Measurements from ENCODE around the gene UAP1.

Gene UAP1

GRCh38 chr1:162605225-162605927 is 43.9 kb downstream of the UAP1 start:
- H3K9ac ChIP-seq (ENCODE audit: low read depth in 1 of 2, low read length in 2 of 2): no peak overlapping the region
- H3K27me3 ChIP-seq (ENCODE audit: control insufficient read depth in 2 of 2, insufficient read depth in 2 of 2, low read length in 2 of 2): no peaks in the 10 kb centered on the region
- peaks cover 18 to 23% of the 10 kb centered on the region in 2 donors for H3K36me3 ChIP-seq (ENCODE audit: control insufficient read depth in 2 of 2, insufficient read depth in 2 of 2, low read length in 2 of 2)
- H3K4me3 ChIP-seq (ENCODE audit: low read length in 2 of 2): no peak overlapping the region
- no peaks in the 10 kb centered on the region for H3K9me3 ChIP-seq (ENCODE audit: control insufficient read depth in 2 of 2, low read length in 2 of 2)
- no peak overlapping the region for H3K27ac ChIP-seq (ENCODE audit: low read depth in 2 of 2, low read length in 2 of 2)
- no peaks in the 10 kb centered on the region for H3K4me1 ChIP-seq (ENCODE audit: control insufficient read depth in 2 of 2, insufficient read depth in 2 of 2, low read length in 2 of 2)

GRCh38 chr1:162609306-162609705 is 47.8 kb downstream of the UAP1 start:
- H3K27ac ChIP-seq (ENCODE audit: low read depth in 2 of 2, low read length in 2 of 2): no peak overlapping the region
- H3K27me3 ChIP-seq (ENCODE audit: control insufficient read depth in 2 of 2, insufficient read depth in 2 of 2, low read length in 2 of 2): no peaks in the 10 kb centered on the region
- H3K9me3 ChIP-seq (ENCODE audit: control insufficient read depth in 2 of 2, low read length in 2 of 2): no peaks in the 10 kb centered on the region
- H3K4me1 ChIP-seq (ENCODE audit: control insufficient read depth in 2 of 2, insufficient read depth in 2 of 2, low read length in 2 of 2): peaks cover 0 to 4% of the 10 kb centered on the region in 2 donors
- peaks cover 0 to 4% of the 10 kb centered on the region in 2 donors for H3K36me3 ChIP-seq (ENCODE audit: control insufficient read depth in 2 of 2, insufficient read depth in 2 of 2, low read length in 2 of 2)
- no peak overlapping the region for H3K9ac ChIP-seq (ENCODE audit: low read depth in 1 of 2, low read length in 2 of 2)
- no peak overlapping the region for H3K4me3 ChIP-seq (ENCODE audit: low read length in 2 of 2)

- H3K4me1 ChIP-seq (ENCODE audit: control insufficient read depth in 2 of 2, insufficient read depth in 2 of 2, low read length in 2 of 2): peaks cover 0 to 4% of the 10 kb centered on the region in 2 donors
- H3K27me3 ChIP-seq (ENCODE audit: control insufficient read depth in 2 of 2, insufficient read depth in 2 of 2, low read length in 2 of 2): no peaks in the 10 kb centered on the region
- no peak overlapping the region for H3K4me3 ChIP-seq (ENCODE audit: low read length in 2 of 2)
- H3K36me3 ChIP-seq (ENCODE audit: control insufficient read depth in 2 of 2, insufficient read depth in 2 of 2, low read length in 2 of 2): peaks cover 0 to 4% of the 10 kb centered on the region in 2 donors
- peaks cover 0 to 4% of the 10 kb centered on the region in 2 donors for H3K9me3 ChIP-seq (ENCODE audit: control insufficient read depth in 2 of 2, low read length in 2 of 2)
- H3K9ac ChIP-seq (ENCODE audit: low read depth in 1 of 2, low read length in 2 of 2): no peak overlapping the region
- H3K27ac ChIP-seq (ENCODE audit: low read depth in 2 of 2, low read length in 2 of 2): no peak overlapping the region
Observed at GRCh38 chr1:162612606-162613400, 51.3 kb downstream of the UAP1 start.

- Histone ChIP-seq H3K4me3 (ENCODE audit: low read length in 2 of 2) (no peak overlapping the region), H3K36me3 (ENCODE audit: control insufficient read depth in 2 of 2, insufficient read depth in 2 of 2, low read length in 2 of 2) (no peaks in the 10 kb centered on the region), H3K9ac (ENCODE audit: low read depth in 1 of 2, low read length in 2 of 2) (no peak overlapping the region), H3K27ac (ENCODE audit: low read depth in 2 of 2, low read length in 2 of 2) (no peak overlapping the region), H3K4me1 (ENCODE audit: control insufficient read depth in 2 of 2, insufficient read depth in 2 of 2, low read length in 2 of 2) (peaks cover 0 to 4% of the 10 kb centered on the region in 2 donors), H3K9me3 (ENCODE audit: control insufficient read depth in 2 of 2, low read length in 2 of 2) (peaks cover 0 to 4% of the 10 kb centered on the region in 2 donors), H3K27me3 (ENCODE audit: control insufficient read depth in 2 of 2, insufficient read depth in 2 of 2, low read length in 2 of 2) (no peaks in the 10 kb centered on the region)
Observed at GRCh38 chr1:162616848-162617247, 55.3 kb downstream of the UAP1 start.

GRCh38 chr1:162617513-162617912 is 56.0 kb downstream of the UAP1 start:
- H3K9ac ChIP-seq (ENCODE audit: low read depth in 1 of 2, low read length in 2 of 2): no peak overlapping the region
- H3K27me3 ChIP-seq (ENCODE audit: control insufficient read depth in 2 of 2, insufficient read depth in 2 of 2, low read length in 2 of 2): no peaks in the 10 kb centered on the region
- no peak overlapping the region for H3K4me3 ChIP-seq (ENCODE audit: low read length in 2 of 2)
- peaks cover 0 to 4% of the 10 kb centered on the region in 2 donors for H3K4me1 ChIP-seq (ENCODE audit: control insufficient read depth in 2 of 2, insufficient read depth in 2 of 2, low read length in 2 of 2)
- no peak overlapping the region for H3K27ac ChIP-seq (ENCODE audit: low read depth in 2 of 2, low read length in 2 of 2)
- H3K36me3 ChIP-seq (ENCODE audit: control insufficient read depth in 2 of 2, insufficient read depth in 2 of 2, low read length in 2 of 2): no peaks in the 10 kb centered on the region
- peaks cover 0 to 4% of the 10 kb centered on the region in 2 donors for H3K9me3 ChIP-seq (ENCODE audit: control insufficient read depth in 2 of 2, low read length in 2 of 2)

- Histone ChIP-seq H3K4me1 (ENCODE audit: control insufficient read depth in 2 of 2, insufficient read depth in 2 of 2, low read length in 2 of 2) (no peaks in the 10 kb centered on the region), H3K4me3 (ENCODE audit: low read length in 2 of 2) (no peak overlapping the region), H3K9ac (ENCODE audit: low read depth in 1 of 2, low read length in 2 of 2) (no peak overlapping the region), H3K27me3 (ENCODE audit: control insufficient read depth in 2 of 2, insufficient read depth in 2 of 2, low read length in 2 of 2) (no peaks in the 10 kb centered on the region), H3K36me3 (ENCODE audit: control insufficient read depth in 2 of 2, insufficient read depth in 2 of 2, low read length in 2 of 2) (no peaks in the 10 kb centered on the region), H3K27ac (ENCODE audit: low read depth in 2 of 2, low read length in 2 of 2) (no peak overlapping the region), H3K9me3 (ENCODE audit: control insufficient read depth in 2 of 2, low read length in 2 of 2) (peaks cover 0 to 4% of the 10 kb centered on the region in 2 donors)
Observed at GRCh38 chr1:162619076-162619475, 57.6 kb downstream of the UAP1 start.

GRCh38 chr1:162621256-162621655 is 59.7 kb downstream of the UAP1 start:
- Histone ChIP-seq H3K27ac (ENCODE audit: low read depth in 2 of 2, low read length in 2 of 2) (no peak overlapping the region), H3K9me3 (ENCODE audit: control insufficient read depth in 2 of 2, low read length in 2 of 2) (peaks cover 0 to 4% of the 10 kb centered on the region in 2 donors), H3K27me3 (ENCODE audit: control insufficient read depth in 2 of 2, insufficient read depth in 2 of 2, low read length in 2 of 2) (no peaks in the 10 kb centered on the region), H3K36me3 (ENCODE audit: control insufficient read depth in 2 of 2, insufficient read depth in 2 of 2, low read length in 2 of 2) (no peaks in the 10 kb centered on the region), H3K9ac (ENCODE audit: low read depth in 1 of 2, low read length in 2 of 2) (no peak overlapping the region), H3K4me3 (ENCODE audit: low read length in 2 of 2) (no peak overlapping the region), H3K4me1 (ENCODE audit: control insufficient read depth in 2 of 2, insufficient read depth in 2 of 2, low read length in 2 of 2) (peaks cover 0 to 2% of the 10 kb centered on the region in 2 donors)

GRCh38 chr1:162625679-162626078 is 64.2 kb downstream of the UAP1 start:
- no peak overlapping the region for H3K4me3 ChIP-seq (ENCODE audit: low read length in 2 of 2)
- no peaks in the 10 kb centered on the region for H3K27me3 ChIP-seq (ENCODE audit: control insufficient read depth in 2 of 2, insufficient read depth in 2 of 2, low read length in 2 of 2)
- no peaks in the 10 kb centered on the region for H3K36me3 ChIP-seq (ENCODE audit: control insufficient read depth in 2 of 2, insufficient read depth in 2 of 2, low read length in 2 of 2)
- no peaks in the 10 kb centered on the region for H3K9me3 ChIP-seq (ENCODE audit: control insufficient read depth in 2 of 2, low read length in 2 of 2)
- H3K9ac ChIP-seq (ENCODE audit: low read depth in 1 of 2, low read length in 2 of 2): no peak overlapping the region
- peak overlapping the region in 1 of 2 donors; percentile 0 for H3K27ac ChIP-seq (ENCODE audit: low read depth in 2 of 2, low read length in 2 of 2)
- H3K4me1 ChIP-seq (ENCODE audit: control insufficient read depth in 2 of 2, insufficient read depth in 2 of 2, low read length in 2 of 2): peaks cover 0 to 2% of the 10 kb centered on the region in 2 donors

GRCh38 chr1:162626094-162626493 is 64.6 kb downstream of the UAP1 start:
- H3K9me3 ChIP-seq (ENCODE audit: control insufficient read depth in 2 of 2, low read length in 2 of 2): no peaks in the 10 kb centered on the region
- H3K4me1 ChIP-seq (ENCODE audit: control insufficient read depth in 2 of 2, insufficient read depth in 2 of 2, low read length in 2 of 2): peaks cover 0 to 2% of the 10 kb centered on the region in 2 donors
- peak overlapping the region; percentile 0 to 48 for H3K27ac ChIP-seq (ENCODE audit: low read depth in 2 of 2, low read length in 2 of 2)
- H3K9ac ChIP-seq (ENCODE audit: low read depth in 1 of 2, low read length in 2 of 2): no peak overlapping the region
- H3K36me3 ChIP-seq (ENCODE audit: control insufficient read depth in 2 of 2, insufficient read depth in 2 of 2, low read length in 2 of 2): no peaks in the 10 kb centered on the region
- H3K4me3 ChIP-seq (ENCODE audit: low read length in 2 of 2): peak overlapping the region in 1 of 2 donors; percentile 51
- H3K27me3 ChIP-seq (ENCODE audit: control insufficient read depth in 2 of 2, insufficient read depth in 2 of 2, low read length in 2 of 2): no peaks in the 10 kb centered on the region

- no peaks in the 10 kb centered on the region for H3K27me3 ChIP-seq (ENCODE audit: control insufficient read depth in 2 of 2, insufficient read depth in 2 of 2, low read length in 2 of 2)
- H3K9me3 ChIP-seq (ENCODE audit: control insufficient read depth in 2 of 2, low read length in 2 of 2): no peaks in the 10 kb centered on the region
- peaks cover 0 to 2% of the 10 kb centered on the region in 2 donors for H3K4me1 ChIP-seq (ENCODE audit: control insufficient read depth in 2 of 2, insufficient read depth in 2 of 2, low read length in 2 of 2)
- H3K9ac ChIP-seq (ENCODE audit: low read depth in 1 of 2, low read length in 2 of 2): no peak overlapping the region
- H3K27ac ChIP-seq (ENCODE audit: low read depth in 2 of 2, low read length in 2 of 2): peak overlapping the region in 1 of 2 donors; percentile 49
- peak overlapping the region in 1 of 2 donors; percentile 51 for H3K4me3 ChIP-seq (ENCODE audit: low read length in 2 of 2)
- no peaks in the 10 kb centered on the region for H3K36me3 ChIP-seq (ENCODE audit: control insufficient read depth in 2 of 2, insufficient read depth in 2 of 2, low read length in 2 of 2)
Observed at GRCh38 chr1:162626761-162627160, 65.2 kb downstream of the UAP1 start.
